ENCODE data around the gene ACSS1.

GRCh38 chr20:25008388-25009217, 49.3 kb downstream of the ACSS1 start:
- TF ChIP-seq CTCF (conservative IDR thresholded peaks at IDR 0.05) = no peak
- no peak for TF ChIP-seq ZFX (IDR thresholded peaks at IDR 0.05)
